ENCODE data around the gene PDLIM5.

DNA sequence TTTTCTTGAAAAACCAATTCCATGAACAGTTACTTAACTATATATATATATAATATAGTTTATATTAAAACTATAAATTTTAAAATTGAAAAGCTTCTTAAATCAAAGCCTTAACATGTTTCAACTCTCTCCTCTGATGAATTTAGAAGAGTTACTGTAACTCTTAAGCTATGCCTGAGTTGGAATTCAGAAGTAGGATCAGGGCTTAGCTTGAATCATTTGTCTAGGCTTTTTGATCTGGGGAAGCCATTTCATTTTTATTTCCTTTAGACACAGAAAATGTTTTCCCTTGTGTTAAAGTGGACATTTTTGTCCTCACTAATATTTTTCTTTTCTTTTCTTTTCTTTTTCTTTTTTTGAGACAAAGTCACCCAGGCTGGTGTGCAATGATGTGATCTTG lies 40.4 kb upstream of the PDLIM5 start:
- no peak for TF ChIP-seq CTCF (IDR thresholded peaks at IDR 0.05)
- no peak for TF ChIP-seq POLR2A (IDR thresholded peaks at IDR 0.05)

All from vagina (tissue), 2 donors.